HepG2 (cell line): ENCODE measurements around the gene HLA-DRB5. TPM values are rescaled to one million over a fixed set of nuclear protein-coding genes. Genes with fewer than 3 reads are reported as not detected.

ENCODE experiments used
- ATAC-seq: fragments of 200-7000 bp; cut with Tn5 transposase; 3 replicates; pipeline ENCODE4 v1.9.1; 2020; ENCODE audit warnings: mild to moderate bottlenecking, moderate library complexity
- BruUV-seq: library from RNA; stranded (reverse); fragments of 400-500 nt; replicated peaks from 2 replicates; lab custom pipeline; 2021; lab: Mats Ljungman, UMichigan
- CTCF ChIA-PET: fragments of 300-600 bp; formaldehyde crosslinking; extraction: SDS; loops from one replicate; lab custom pipeline; 2021; ENCODE audit warnings: low total read pairs, inconsistent platforms, low intra/inter-chr PET ratio; lab: Yijun Ruan, JAX
- POLR2A ChIA-PET: fragments of 350-600 bp; sonication (Branson Sonifier 250); formaldehyde crosslinking; loops from one replicate; lab custom pipeline; 2020; ENCODE audit warnings: antibody characterized with exemption, inconsistent platforms; lab: Yijun Ruan, JAX
- DNase-seq: peaks from one replicate; pipeline ENCODE4 v3.0.0-alpha.2; 2015; ENCODE audit warnings: low spot score
- FAIRE-seq: peaks from 3 replicates; lab custom pipeline; 2011; peaks lifted over from hg19 to GRCh38; lab: Jason Lieb, UNC
- H2AFZ ChIP-seq: one replicate; pipeline ENCODE4 v1.6.1; 2011; ENCODE audit warnings: low read length, inconsistent platforms
- H3K27ac ChIP-seq: fragments of 300-600 bp; 3 replicates; pipeline ENCODE4 v1.8.0; 2011; ENCODE audit warnings: mixed run types, mild to moderate bottlenecking, mixed read lengths, low read length, inconsistent platforms; ENCODE audit not compliant: insufficient read depth; ENCODE audit errors: extremely low read length
- H3K27me3 ChIP-seq, 2 experiments: fragments of 200-600 bp in 1 of 2; 2 replicates in 1 of 2; 3 replicates in 1 of 2; pipeline versions ENCODE4 v1.6.0 to v1.8.0; 2011; ENCODE audit warnings: low read length in 2 of 2, mild to moderate bottlenecking in 2 of 2, moderate library complexity in 2 of 2, inconsistent platforms in 1 of 2; ENCODE audit not compliant: insufficient read depth in 2 of 2, control insufficient read depth in 1 of 2
- H3K36me3 ChIP-seq, 2 experiments: fragments of 200-600 bp in 1 of 2; replicated peaks in 1 of 2; 2 replicates in 1 of 2; 3 replicates in 1 of 2; pipeline versions ENCODE4 v1.5.1 to v1.8.0; 2011; ENCODE audit warnings: low read length in 2 of 2, inconsistent platforms in 1 of 2; ENCODE audit not compliant: insufficient read depth in 2 of 2, control insufficient read depth in 1 of 2
- H3K4me1 ChIP-seq: 2 replicates; pipeline ENCODE4 v1.5.1; 2012; ENCODE audit warnings: low read length, inconsistent platforms; ENCODE audit not compliant: insufficient read depth
- H3K4me2 ChIP-seq: 2 replicates; pipeline ENCODE4 v1.6.0; 2011; ENCODE audit warnings: low read depth, low read length, inconsistent platforms
- H3K4me3 ChIP-seq, 3 experiments: fragments of 200-600 bp in 1 of 3; sonication (generic), shearing (Covaris generic) in 1 of 3; replicated peaks in 1 of 3; 2 replicates each; pipeline ENCODE4 v1.5.1; 2011 to 2016; ENCODE audit warnings: low read length in 3 of 3, inconsistent platforms in 2 of 3, low read depth in 2 of 3, mild to moderate bottlenecking in 2 of 3, control low read depth in 1 of 3, mixed read lengths in 1 of 3; ENCODE audit not compliant: insufficient read depth in 1 of 3
- H3K79me2 ChIP-seq: one replicate; pipeline ENCODE4 v1.6.1; 2011; ENCODE audit warnings: low read length, inconsistent platforms; ENCODE audit not compliant: insufficient read depth
- H3K9ac ChIP-seq: 2 replicates; pipeline ENCODE4 v1.6.0; 2011; ENCODE audit warnings: mild to moderate bottlenecking, low read depth, low read length, inconsistent platforms; ENCODE audit not compliant: insufficient read depth
- H3K9me3 ChIP-seq: 2 replicates; pipeline ENCODE4 v1.5.1; 2012; ENCODE audit warnings: mild to moderate bottlenecking, low read length
- H4K20me1 ChIP-seq: 2 replicates; pipeline ENCODE4 v1.6.0; 2011; ENCODE audit warnings: inconsistent platforms, mild to moderate bottlenecking, low read length, moderate library complexity; ENCODE audit not compliant: insufficient read depth
- ATF5 ChIP-seq: sonication (generic); formaldehyde crosslinking; IDR thresholded peaks from 2 replicates; pipeline ENCODE4 v1.4.0; 2020; ENCODE audit warnings: mild to moderate bottlenecking, low read depth, missing genetic modification reagents
- KLF9 ChIP-seq: IDR thresholded peaks from 2 replicates; pipeline ENCODE4 v1.6.1; 2016; ENCODE audit warnings: low read depth
- MTA3 ChIP-seq: sonication (generic); formaldehyde crosslinking; IDR thresholded peaks from 2 replicates; pipeline ENCODE4 v1.4.0; 2020; ENCODE audit warnings: missing genetic modification reagents
- NONO ChIP-seq, 2 experiments: fragments of 450-650 bp in 1 of 2; sonication (generic) in 1 of 2; formaldehyde crosslinking in 1 of 2; IDR thresholded peaks in 1 of 2; conservative IDR thresholded peaks in 1 of 2; 2 replicates each; pipeline versions ENCODE4 v1.6.1 to v1.8.0; 2017 to 2022; ENCODE audit warnings: mild to moderate bottlenecking in 1 of 2, missing genetic modification reagents in 1 of 2, moderate library complexity in 1 of 2
- PCBP2 ChIP-seq: fragments of 200-400 bp; formaldehyde crosslinking; optimal IDR thresholded peaks from 2 replicates; pipeline ENCODE3; 2018; ENCODE audit warnings: low read length, low read depth; ENCODE audit not compliant: poor library complexity, severe bottlenecking
- ZBTB34 ChIP-seq: sonication (generic); formaldehyde crosslinking; IDR thresholded peaks from 2 replicates; pipeline ENCODE4 v1.8.0; 2022; ENCODE audit warnings: mild to moderate bottlenecking, missing genetic modification reagents
- ZNF563 ChIP-seq: sonication (generic); formaldehyde crosslinking; IDR thresholded peaks from 2 replicates; pipeline ENCODE4 v1.8.0; 2022; ENCODE audit warnings: mild to moderate bottlenecking, moderate library complexity, missing genetic modification reagents
- ZNF674 ChIP-seq: sonication (generic); formaldehyde crosslinking; IDR thresholded peaks from 2 replicates; pipeline ENCODE4 v1.5.0; 2020; ENCODE audit warnings: low read depth, mild to moderate bottlenecking, missing genetic modification reagents
- ZNF883 ChIP-seq: sonication (generic); formaldehyde crosslinking; IDR thresholded peaks from 2 replicates; pipeline ENCODE4 v1.5.1; 2020; ENCODE audit warnings: mild to moderate bottlenecking, missing genetic modification reagents; ENCODE audit errors: not compliant biosample characterization
- WGBS: methylation state at CpG from one replicate; pipeline ENCODE4 v1.1.6; 2017; ENCODE audit warnings: low lambda C conversion rate; 5-methylcytosine and 5-hydroxymethylcytosine counted together
- in situ Hi-C: cut with HindIII; loops from 2 replicates; pipeline ENCODE4 v1.10.0; 2017; ENCODE audit warnings: low pct_unique_long_range_greater_than_20kb; ENCODE audit not compliant: extremely low pct_ligation_motif_present
- intact Hi-C: fragments of 100-400 bp; cut with micrococcal nuclease; formaldehyde crosslinking; loops from one replicate; pipeline ENCODE4 v1.10.0; 2022; ENCODE audit not compliant: unreplicated experiment
- polyA plus RNA-seq, 8 experiments: library from polyadenylated mRNA; depleted of rRNA in 3 of 8; stranded (reverse) in 7 of 8; unstranded in 1 of 8; fragments of >200 nt; fragmentation: Illumina TruSeq in 4 of 8; extraction: Trizol in 4 of 8; gene quantifications; 2 replicates each; pipeline versions ENCODE4 v1.2.1 to v1.2.3, GENCODE V29; 2011 to 2016; ENCODE audit warnings: low read depth in 4 of 8, missing spikeins in 1 of 8, mixed read lengths in 1 of 8; ENCODE audit not compliant: insufficient read depth in 1 of 8
- total RNA-seq, 5 experiments: library from RNA; depleted of rRNA; stranded (reverse); fragments of >200 nt; fragmentation: Illumina TruSeq; extraction: Trizol; gene quantifications; 2 replicates each; pipeline ENCODE4 v1.2.3, GENCODE V29; 2016; ENCODE audit warnings: low read depth in 1 of 5
- TF ChIP-seq, protein P1 (sequence below): IDR thresholded peaks from 2 replicates; pipeline ENCODE4 v1.6.1; 2016; ENCODE audit warnings: missing biosample characterization, missing genetic modification reagents, low read depth
- TF ChIP-seq, protein P2 (sequence below): sonication (generic); formaldehyde crosslinking; IDR thresholded peaks from 2 replicates; pipeline ENCODE4 v1.8.0; 2022; ENCODE audit warnings: missing genetic modification reagents, mild to moderate bottlenecking, inconsistent platforms, borderline replicate concordance
- TF ChIP-seq, protein P3 (sequence below): sonication (generic); formaldehyde crosslinking; IDR thresholded peaks from 2 replicates; pipeline ENCODE4 v1.9.0; 2021; ENCODE audit warnings: missing genetic modification reagents, borderline replicate concordance

The HLA-DRB5 gene
- total and polyA plus RNA-seq, 2 of the 13 experiments (the other 11 are each of a cell fraction or from before 2014, with no cell fraction given) = not detected

DNA sequence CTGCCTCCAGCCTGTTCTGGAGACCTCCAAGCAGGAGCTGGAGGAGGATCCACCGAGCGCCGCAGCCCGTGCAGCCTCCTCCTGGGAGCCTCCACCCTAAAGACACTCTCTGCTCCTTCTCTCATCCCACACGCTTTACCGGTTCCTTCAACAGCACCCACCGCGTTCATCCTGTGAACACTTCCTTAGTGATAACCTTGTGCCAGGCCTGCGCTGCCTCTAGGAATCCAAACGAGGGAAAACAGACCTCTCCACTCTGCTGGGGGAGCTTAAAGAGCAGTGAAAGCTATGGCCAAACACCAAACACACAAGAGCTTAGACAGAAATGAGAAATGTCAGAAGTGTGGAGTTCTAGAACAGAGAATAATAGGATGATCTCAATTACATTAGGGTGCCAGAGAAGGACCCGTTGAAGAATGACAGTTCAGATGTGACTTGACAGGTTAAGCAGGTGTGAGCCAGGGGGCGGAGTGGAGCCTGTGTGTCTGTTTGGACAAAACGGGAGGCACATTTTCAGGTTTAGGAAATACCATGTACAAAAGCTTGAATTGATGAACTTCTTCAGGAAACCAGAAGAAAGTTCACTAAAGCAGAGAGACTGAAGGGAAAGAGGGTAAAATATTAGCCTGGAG lies 28.5 kb upstream of the HLA-DRB5 start:
- H2AFZ ChIP-seq = no peak overlapping the region
- POLR2A ChIA-PET = no interaction called here
- H3K27me3 ChIP-seq = peaks cover 0 to 6% of the 10 kb centered on the region in 2 experiments; a peak in 1 of 5 replicates
- intact Hi-C loops = loop anchor here (1.0 kb wide), 1 partner anchor 26 kb away; no protein-coding TSS in a partner anchor
- H3K36me3 ChIP-seq = no peaks in the 10 kb centered on the region
- no peak overlapping the region for H3K4me3 ChIP-seq
- no peak for DNase-seq
- H3K9ac ChIP-seq = no peak overlapping the region
- H3K79me2 ChIP-seq = no peaks in the 10 kb centered on the region
- FAIRE-seq = no peak
- no peak overlapping the region for H3K4me2 ChIP-seq
- H3K9me3 ChIP-seq = no peaks in the 10 kb centered on the region
- H3K4me1 ChIP-seq = 0 out of 2 replicates have a peak, but pooled peaks cover 6% of the 10 kb centered on the region
- 36% methylated on average over 12 of the region's 13 CpGs for WGBS
- H3K27ac ChIP-seq = no peak overlapping the region
- TF ChIP-seq KLF9 (CRISPR knock-in tag) = no peak
- TF ChIP-seq, protein P1, sequence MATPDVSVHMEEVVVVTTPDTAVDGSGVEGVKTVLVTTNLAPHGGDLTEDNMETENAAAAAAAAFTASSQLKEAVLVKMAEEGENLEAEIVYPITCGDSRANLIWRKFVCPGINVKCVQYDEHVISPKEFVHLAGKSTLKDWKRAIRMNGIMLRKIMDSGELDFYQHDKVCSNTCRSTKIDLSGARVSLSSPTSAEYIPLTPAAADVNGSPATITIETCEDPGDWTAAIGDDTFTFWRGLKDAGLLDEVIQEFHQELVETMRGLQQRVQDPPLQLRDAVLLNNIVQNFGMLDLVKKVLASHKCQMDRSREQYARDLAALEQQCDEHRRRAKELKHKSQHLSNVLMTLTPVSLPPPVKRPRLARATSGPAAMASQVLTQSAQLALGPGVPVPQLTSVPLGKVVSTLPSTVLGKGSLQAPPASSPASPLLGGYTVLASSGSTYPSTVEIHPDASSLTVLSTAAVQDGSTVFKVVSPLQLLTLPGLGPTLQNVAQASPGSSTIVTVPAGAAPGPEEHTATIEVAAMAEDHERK (CRISPR knock-in tag) = no peak
- no peak for TF ChIP-seq NONO (IDR thresholded peaks at IDR 0.05)
- no peak for TF ChIP-seq NONO (CRISPR knock-in tag; conservative IDR thresholded peaks at IDR 0.05)
- TF ChIP-seq ZNF674 (CRISPR knock-in tag) = no peak
- TF ChIP-seq, protein P2, sequence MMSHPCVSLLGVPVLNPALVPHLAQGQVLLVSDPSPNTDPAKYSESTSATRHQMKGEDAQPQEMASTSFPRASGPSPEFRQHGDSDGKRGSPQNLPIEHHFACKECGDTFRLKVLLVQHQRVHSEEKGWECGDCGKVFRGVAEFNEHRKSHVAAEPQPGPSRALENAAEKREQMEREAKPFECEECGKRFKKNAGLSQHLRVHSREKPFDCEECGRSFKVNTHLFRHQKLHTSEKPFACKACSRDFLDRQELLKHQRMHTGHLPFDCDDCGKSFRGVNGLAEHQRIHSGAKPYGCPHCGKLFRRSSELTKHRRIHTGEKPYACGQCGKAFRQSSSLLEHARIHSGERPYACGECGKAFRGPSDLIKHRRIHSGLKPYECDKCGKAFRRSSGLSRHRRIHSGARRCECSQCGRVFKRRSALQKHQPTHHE = no peak
- no peak for TF ChIP-seq ZNF883 (CRISPR knock-in tag)
- no peak for TF ChIP-seq ZNF563
- TF ChIP-seq MTA3 (CRISPR knock-in tag) = no peak
- TF ChIP-seq PCBP2 = no peak
- TF ChIP-seq, protein P3, sequence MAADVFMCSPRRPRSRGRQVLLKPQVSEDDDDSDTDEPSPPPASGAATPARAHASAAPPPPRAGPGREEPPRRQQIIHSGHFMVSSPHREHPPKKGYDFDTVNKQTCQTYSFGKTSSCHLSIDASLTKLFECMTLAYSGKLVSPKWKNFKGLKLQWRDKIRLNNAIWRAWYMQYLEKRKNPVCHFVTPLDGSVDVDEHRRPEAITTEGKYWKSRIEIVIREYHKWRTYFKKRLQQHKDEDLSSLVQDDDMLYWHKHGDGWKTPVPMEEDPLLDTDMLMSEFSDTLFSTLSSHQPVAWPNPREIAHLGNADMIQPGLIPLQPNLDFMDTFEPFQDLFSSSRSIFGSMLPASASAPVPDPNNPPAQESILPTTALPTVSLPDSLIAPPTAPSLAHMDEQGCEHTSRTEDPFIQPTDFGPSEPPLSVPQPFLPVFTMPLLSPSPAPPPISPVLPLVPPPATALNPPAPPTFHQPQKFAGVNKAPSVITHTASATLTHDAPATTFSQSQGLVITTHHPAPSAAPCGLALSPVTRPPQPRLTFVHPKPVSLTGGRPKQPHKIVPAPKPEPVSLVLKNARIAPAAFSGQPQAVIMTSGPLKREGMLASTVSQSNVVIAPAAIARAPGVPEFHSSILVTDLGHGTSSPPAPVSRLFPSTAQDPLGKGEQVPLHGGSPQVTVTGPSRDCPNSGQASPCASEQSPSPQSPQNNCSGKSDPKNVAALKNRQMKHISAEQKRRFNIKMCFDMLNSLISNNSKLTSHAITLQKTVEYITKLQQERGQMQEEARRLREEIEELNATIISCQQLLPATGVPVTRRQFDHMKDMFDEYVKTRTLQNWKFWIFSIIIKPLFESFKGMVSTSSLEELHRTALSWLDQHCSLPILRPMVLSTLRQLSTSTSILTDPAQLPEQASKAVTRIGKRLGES = no peak
- no peak for TF ChIP-seq ZBTB34
- no peak for TF ChIP-seq ATF5 (CRISPR knock-in tag)
- CTCF ChIA-PET = no interaction called here
- in situ Hi-C loops = no loop called here
- no peaks in the 10 kb centered on the region for H4K20me1 ChIP-seq
- ATAC-seq = no peak
- no TSS peak for BruUV-seq
